ENCODE measurements around the gene MRRF.
"Not testable (repeated sequence)": the region's sequence is repeated elsewhere in the genome, so short reads cannot be mapped to it uniquely, and the experiment has no call there.

Gene MRRF

GRCh38 chr9:122360891-122361290 is 96.2 kb downstream of the MRRF start:
- H3K4me3 ChIP-seq (ENCODE audit: low read depth, low read length), result no peak overlapping the region
- in situ Hi-C loops (cut with HindIII; ENCODE audit: low sequenced_read_pairs), result no loop called here
- no peak for DNase-seq (ENCODE audit: low read depth, low spot score)
- TF ChIP-seq, protein P1, sequence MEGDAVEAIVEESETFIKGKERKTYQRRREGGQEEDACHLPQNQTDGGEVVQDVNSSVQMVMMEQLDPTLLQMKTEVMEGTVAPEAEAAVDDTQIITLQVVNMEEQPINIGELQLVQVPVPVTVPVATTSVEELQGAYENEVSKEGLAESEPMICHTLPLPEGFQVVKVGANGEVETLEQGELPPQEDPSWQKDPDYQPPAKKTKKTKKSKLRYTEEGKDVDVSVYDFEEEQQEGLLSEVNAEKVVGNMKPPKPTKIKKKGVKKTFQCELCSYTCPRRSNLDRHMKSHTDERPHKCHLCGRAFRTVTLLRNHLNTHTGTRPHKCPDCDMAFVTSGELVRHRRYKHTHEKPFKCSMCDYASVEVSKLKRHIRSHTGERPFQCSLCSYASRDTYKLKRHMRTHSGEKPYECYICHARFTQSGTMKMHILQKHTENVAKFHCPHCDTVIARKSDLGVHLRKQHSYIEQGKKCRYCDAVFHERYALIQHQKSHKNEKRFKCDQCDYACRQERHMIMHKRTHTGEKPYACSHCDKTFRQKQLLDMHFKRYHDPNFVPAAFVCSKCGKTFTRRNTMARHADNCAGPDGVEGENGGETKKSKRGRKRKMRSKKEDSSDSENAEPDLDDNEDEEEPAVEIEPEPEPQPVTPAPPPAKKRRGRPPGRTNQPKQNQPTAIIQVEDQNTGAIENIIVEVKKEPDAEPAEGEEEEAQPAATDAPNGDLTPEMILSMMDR (IDR thresholded peaks at IDR 0.05; ENCODE audit: low read depth, low read length), result no peak

GRCh38 chr9:122363131-122363530 is 98.4 kb downstream of the MRRF start:
- H3K4me3 ChIP-seq (ENCODE audit: low read depth, low read length); DNase-seq (ENCODE audit: low read depth, low spot score); in situ Hi-C loops (cut with HindIII; ENCODE audit: low sequenced_read_pairs): not testable (repeated sequence)

DNA sequence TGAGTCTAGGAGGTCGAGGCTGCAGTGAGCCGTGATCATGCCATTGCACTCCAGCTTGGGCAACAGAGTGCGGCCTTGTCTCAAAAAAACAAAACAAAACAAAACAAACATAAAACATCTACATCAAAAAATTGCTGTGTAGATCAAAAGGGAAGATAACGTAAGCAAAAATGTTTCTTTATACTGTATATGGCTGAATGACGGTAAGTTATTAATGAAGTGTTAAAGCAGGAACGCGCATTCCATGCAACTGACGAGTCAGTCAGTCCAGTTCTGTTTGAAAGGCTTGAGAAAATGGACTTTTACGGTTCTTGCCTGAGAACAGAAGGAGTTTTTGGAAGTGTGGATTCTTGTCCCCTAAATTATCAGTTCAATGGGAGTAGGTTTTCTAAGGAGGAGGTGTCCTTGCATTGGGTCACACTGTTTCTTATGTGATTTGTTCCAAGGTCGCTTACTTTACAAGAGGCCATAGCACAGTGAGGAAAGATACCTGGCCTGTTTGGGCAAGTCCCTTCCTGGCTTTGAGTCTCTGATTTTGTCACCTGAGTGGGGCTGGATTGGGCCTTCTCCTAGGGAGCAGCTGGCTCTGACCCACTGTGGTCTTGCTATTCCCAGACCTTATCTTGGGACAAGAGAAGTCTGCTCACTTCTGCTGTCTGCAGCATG is 99.6 kb downstream of the MRRF start:
- TF ChIP-seq, protein P1 (IDR thresholded peaks at IDR 0.05; ENCODE audit: low read depth, low read length), result no peak
- H3K4me3 ChIP-seq (ENCODE audit: low read depth, low read length), result no peak overlapping the region
- in situ Hi-C loops (cut with HindIII; ENCODE audit: low sequenced_read_pairs), result no loop called here
- no peak for DNase-seq (ENCODE audit: low read depth, low spot score)

DNA sequence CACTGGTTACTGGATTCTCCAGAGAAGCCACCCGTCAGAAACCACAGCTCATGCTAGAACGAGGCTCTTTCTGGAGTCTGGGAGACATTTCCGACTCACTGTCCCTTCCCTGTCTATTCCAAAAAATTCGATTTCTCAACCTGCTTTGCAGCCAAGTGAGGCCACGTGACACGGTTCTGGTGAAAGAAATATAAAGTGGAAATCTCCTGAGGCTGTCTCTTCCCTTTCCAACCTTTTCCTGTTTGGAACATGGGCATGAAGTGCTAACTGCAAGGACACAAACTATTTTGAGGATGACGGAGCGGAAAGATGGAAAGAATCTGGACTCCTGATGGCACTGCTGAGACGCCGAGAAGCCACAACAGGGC is 100.1 kb downstream of the MRRF start:
- H3K4me3 ChIP-seq (ENCODE audit: low read depth, low read length), result no peak overlapping the region
- DNase-seq (ENCODE audit: low read depth, low spot score), result no peak
- in situ Hi-C loops (cut with HindIII; ENCODE audit: low sequenced_read_pairs), result no loop called here
- TF ChIP-seq, protein P1 (IDR thresholded peaks at IDR 0.05; ENCODE audit: low read depth, low read length), result no peak

- no peak for DNase-seq (ENCODE audit: low read depth, low spot score)
- in situ Hi-C loops (cut with HindIII; ENCODE audit: low sequenced_read_pairs), result no loop called here
These were observed 101.5 kb downstream of the MRRF start for GRCh38 chr9:122366074-122366660.

DNA sequence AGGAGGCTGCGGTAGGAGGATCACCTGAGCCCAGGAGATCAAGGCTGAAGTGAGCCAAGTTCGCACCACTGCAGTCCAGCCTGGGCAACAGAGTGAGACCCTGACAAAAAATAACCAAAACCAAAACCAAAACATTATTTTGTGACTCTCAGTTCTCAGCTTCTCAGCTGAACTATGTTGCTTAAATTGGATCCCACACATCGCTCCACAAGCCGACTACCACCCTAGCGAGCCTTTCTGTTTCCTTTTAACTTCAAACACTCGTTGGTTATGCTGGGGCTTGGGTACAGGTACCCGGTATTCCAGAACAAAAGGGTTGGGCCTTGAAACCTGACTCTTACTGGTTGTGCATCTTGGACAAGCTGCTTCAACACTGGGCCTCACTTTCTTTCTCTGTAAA is 102.4 kb downstream of the MRRF start:
- in situ Hi-C loops (cut with HindIII; ENCODE audit: low sequenced_read_pairs), result no loop called here
- TF ChIP-seq, protein P1 (IDR thresholded peaks at IDR 0.05; ENCODE audit: low read depth, low read length), result no peak
- H3K4me3 ChIP-seq (ENCODE audit: low read depth, low read length), result no peak overlapping the region
- DNase-seq (ENCODE audit: low read depth, low spot score), result no peak

More at GRCh38 chr9:122366074-122366660, 101.5 kb downstream of the MRRF start:
- H3K4me3 ChIP-seq (ENCODE audit: low read depth, low read length), result no peak overlapping the region
- TF ChIP-seq, protein P1 (IDR thresholded peaks at IDR 0.05; ENCODE audit: low read depth, low read length), result no peak

- TF ChIP-seq, protein P1 (IDR thresholded peaks at IDR 0.05; ENCODE audit: low read depth, low read length), result no peak
- DNase-seq (ENCODE audit: low read depth, low spot score), result no peak
- H3K4me3 ChIP-seq (ENCODE audit: low read depth, low read length), result no peak overlapping the region
- in situ Hi-C loops (cut with HindIII; ENCODE audit: low sequenced_read_pairs), result no loop called here
These were observed 103.2 kb downstream of the MRRF start for GRCh38 chr9:122367774-122368460.
